ENCODE measurements around the gene GNB4.
A peak's percentile ranks its signal among the peaks of the same experiment; 100 is the strongest.

GNB4 gene

DNA sequence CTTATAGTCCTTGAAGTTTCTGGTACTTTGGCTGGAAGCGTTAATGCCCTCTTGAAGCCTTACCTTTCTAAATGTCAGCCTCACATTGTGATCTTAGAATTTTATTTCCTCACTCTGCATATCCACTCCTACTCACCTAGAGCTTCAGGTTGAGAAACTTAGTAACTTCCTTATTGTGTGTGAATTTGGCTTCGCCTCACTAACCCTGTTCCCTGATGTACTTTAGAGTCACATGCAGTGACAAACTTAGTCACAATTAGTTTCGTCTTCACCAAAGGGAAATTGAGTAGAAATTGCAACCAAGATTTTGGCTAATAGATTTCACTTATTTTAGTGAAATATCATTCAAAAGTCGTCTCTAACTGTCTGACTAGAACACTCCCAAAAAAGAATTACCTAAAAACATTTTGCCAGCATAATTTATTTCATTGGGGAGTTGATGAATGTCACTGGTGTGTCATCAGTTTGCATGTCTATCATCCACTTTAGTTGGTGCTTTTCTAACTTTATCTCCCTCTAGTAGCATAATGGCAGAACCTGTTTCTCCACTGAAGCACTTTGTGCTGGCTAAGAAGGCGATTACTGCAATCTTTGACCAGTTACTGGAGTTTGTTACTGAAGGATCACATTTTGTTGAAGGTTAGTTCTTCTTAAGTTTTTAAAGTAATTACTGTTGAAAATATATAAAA lies 102.8 kb downstream of the GNB4 start:
- peak in 1 of 2 donors; percentile 14 for DNase-seq

DNA sequence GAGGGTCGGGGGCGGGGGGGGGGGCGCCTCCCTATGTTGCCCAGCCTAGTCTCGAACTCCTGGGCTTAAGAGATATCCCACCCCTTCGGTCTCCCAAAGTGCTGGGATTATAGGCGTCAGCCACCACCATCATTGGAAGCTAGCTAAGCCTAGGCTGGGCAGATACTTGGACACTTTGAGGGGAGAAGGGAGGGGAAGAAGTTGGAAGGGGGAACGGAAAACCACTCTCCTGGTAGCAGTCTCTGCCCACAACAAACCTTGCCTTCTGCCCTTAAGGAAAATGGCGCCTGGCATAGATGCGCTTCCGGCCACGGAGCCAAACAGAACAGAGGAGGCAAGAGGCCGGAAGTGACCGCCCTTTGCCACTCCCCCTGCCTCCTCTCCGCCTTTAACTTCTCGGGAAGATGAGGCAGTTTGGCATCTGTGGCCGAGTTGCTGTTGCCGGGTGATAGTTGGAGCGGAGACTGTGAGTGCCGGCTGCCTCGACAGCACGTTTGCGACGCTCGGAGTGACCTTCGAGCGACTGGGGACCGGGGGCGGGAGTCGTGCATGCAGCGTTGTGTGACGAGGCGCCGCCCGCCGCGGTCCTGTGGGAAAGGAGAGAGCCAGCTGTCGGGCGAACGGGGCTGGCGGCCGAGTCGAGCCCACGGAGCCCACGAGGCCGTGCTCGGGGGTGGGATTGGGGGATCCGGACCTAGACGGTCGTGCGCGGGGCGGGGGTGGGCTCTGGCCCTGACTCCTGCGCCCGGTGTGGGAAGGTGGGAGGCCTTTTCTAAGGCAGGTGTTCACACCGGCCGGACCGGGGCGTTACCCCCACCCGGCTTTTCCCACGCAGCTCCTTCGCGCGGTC lies 103.7 kb downstream of the GNB4 start, which contains the start of gene MFN1:
Gene MFN1 (plus strand): TSS at position 365 of the 850 bp plus-strand sequence. CDS start 1,143 bp downstream, outside the sequence.
- DNase-seq: peak; percentile 54 to 92

All from bone marrow (tissue), 2 donors.